Mucosa of rectum (tissue), 2 donors: ENCODE data around the gene ZNF32.
A peak's percentile ranks its signal among the peaks of the same experiment; 100 is the strongest.
"Not testable (repeated sequence)": the region's sequence is repeated elsewhere in the genome, so short reads cannot be mapped to it uniquely, and the experiment has no call there.

Experiments
- H3K27ac ChIP-seq, 2 donors: one replicate each; pipeline ENCODE4 v1.7.0; 2013; ENCODE audit warnings: inconsistent platforms in 2 of 2, low read depth in 2 of 2, low read length in 2 of 2
- H3K27me3 ChIP-seq, 2 donors: one replicate each; pipeline ENCODE4 v1.7.0; 2013; ENCODE audit warnings: low read length in 2 of 2; ENCODE audit not compliant: control insufficient read depth in 2 of 2, insufficient read depth in 2 of 2
- H3K36me3 ChIP-seq, 2 donors: one replicate each; pipeline ENCODE4 v1.7.0; 2013; ENCODE audit warnings: low read length in 2 of 2; ENCODE audit not compliant: control insufficient read depth in 2 of 2, insufficient read depth in 2 of 2
- H3K4me1 ChIP-seq, 2 donors: one replicate each; pipeline ENCODE4 v1.7.0; 2013; ENCODE audit warnings: low read length in 2 of 2, mild to moderate bottlenecking in 1 of 2; ENCODE audit not compliant: control insufficient read depth in 2 of 2, insufficient read depth in 2 of 2
- H3K4me3 ChIP-seq, 2 donors: one replicate each; pipeline ENCODE4 v1.7.0; 2013; ENCODE audit warnings: low read length in 2 of 2
- H3K9ac ChIP-seq, 2 donors: one replicate each; pipeline ENCODE4 v1.7.0; 2013; ENCODE audit warnings: low read length in 2 of 2, low read depth in 1 of 2, mild to moderate bottlenecking in 1 of 2
- H3K9me3 ChIP-seq, 2 donors: one replicate each; pipeline ENCODE4 v1.7.0; 2013; ENCODE audit warnings: low read length in 2 of 2; ENCODE audit not compliant: control insufficient read depth in 2 of 2
- donor health status: healthy.
- donor health status: Normal muscosa, but diverticular disease.

ZNF32 gene

DNA sequence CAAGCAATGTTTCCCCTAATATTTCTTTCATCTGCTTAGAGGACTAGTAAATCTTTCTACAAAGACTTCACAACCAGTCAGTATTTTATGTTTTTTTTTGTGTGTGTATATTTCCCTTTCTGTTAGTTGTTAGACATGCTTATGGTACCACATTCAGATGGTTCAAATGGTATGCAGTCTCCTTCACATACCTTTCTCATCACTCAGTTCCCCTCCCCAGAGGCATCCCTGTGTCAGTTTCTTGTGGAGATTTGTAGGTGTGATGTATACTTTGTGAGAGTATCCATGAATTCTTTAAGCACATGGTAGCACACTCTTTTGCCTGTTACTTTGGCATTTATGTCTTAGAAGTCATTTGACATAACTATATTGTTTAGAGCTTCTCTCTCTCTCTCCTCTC is 38.0 kb downstream of the ZNF32 start:
- no peak overlapping the region for H3K27ac ChIP-seq
- H3K27me3 ChIP-seq = no peaks in the 10 kb centered on the region
- H3K9me3 ChIP-seq = no peaks in the 10 kb centered on the region
- H3K4me3 ChIP-seq = no peak overlapping the region
- H3K4me1 ChIP-seq = peaks cover 0 to 7% of the 10 kb centered on the region in 2 donors
- H3K9ac ChIP-seq = no peak overlapping the region
- H3K36me3 ChIP-seq = peaks cover 4% of the 10 kb centered on the region in 2 donors

GRCh38 chr10:43607199-43607573 is 41.5 kb downstream of the ZNF32 start:
- Histone ChIP-seq H3K27me3 (peaks cover 0 to 2% of the 10 kb centered on the region in 2 donors), H3K4me3 (peak overlapping the region; percentile 65 to 81), H3K9me3 (no peaks in the 10 kb centered on the region), H3K36me3 (no peaks in the 10 kb centered on the region), H3K27ac (no peak overlapping the region), H3K9ac (peak overlapping the region in 1 of 2 donors; percentile 65), H3K4me1 (peaks cover 0 to 7% of the 10 kb centered on the region in 2 donors)

- no peaks in the 10 kb centered on the region for H3K9me3 ChIP-seq
- H3K36me3 ChIP-seq = no peaks in the 10 kb centered on the region
- peaks cover 0 to 7% of the 10 kb centered on the region in 2 donors for H3K4me1 ChIP-seq
- peak within 1 kb of the TSS; percentile 65 to 81 for H3K4me3 ChIP-seq
- H3K9ac ChIP-seq = peak within 1 kb of the TSS; percentile 65 to 75
- peaks cover 0 to 2% of the 10 kb centered on the region in 2 donors for H3K27me3 ChIP-seq
- H3K27ac ChIP-seq = no peak within 1 kb of the TSS
Measured at GRCh38 chr10:43606323-43607198, 42.1 kb downstream of the ZNF32 start, which contains the start of gene ZNF485. Gene ZNF485, plus strand, starts transcription at chr10:43606438. Its CDS starts 613 bp downstream, at chr10:43607051.

GRCh38 chr10:43605850-43606322 is 42.8 kb downstream of the ZNF32 start:
- H3K9ac ChIP-seq = no peak overlapping the region
- no peaks in the 10 kb centered on the region for H3K9me3 ChIP-seq
- peak overlapping the region; percentile 65 to 81 for H3K4me3 ChIP-seq
- no peaks in the 10 kb centered on the region for H3K36me3 ChIP-seq
- peaks cover 0 to 7% of the 10 kb centered on the region in 2 donors for H3K4me1 ChIP-seq
- H3K27ac ChIP-seq = no peak overlapping the region
- H3K27me3 ChIP-seq = peaks cover 0 to 2% of the 10 kb centered on the region in 2 donors

GRCh38 chr10:43601576-43601975 is 47.1 kb downstream of the ZNF32 start:
- not testable (repeated sequence) for H3K27ac ChIP-seq, H3K9ac ChIP-seq, H3K9me3 ChIP-seq, H3K4me3 ChIP-seq, H3K36me3 ChIP-seq, H3K27me3 ChIP-seq, H3K4me1 ChIP-seq

GRCh38 chr10:43599333-43599732 is 49.3 kb downstream of the ZNF32 start:
- H3K9ac ChIP-seq = no peak overlapping the region
- no peaks in the 10 kb centered on the region for H3K36me3 ChIP-seq
- peaks cover 0 to under 1% of the 10 kb centered on the region in 2 donors for H3K27me3 ChIP-seq
- no peaks in the 10 kb centered on the region for H3K9me3 ChIP-seq
- H3K27ac ChIP-seq = no peak overlapping the region
- peaks cover 3 to 7% of the 10 kb centered on the region in 2 donors for H3K4me1 ChIP-seq
- no peak overlapping the region for H3K4me3 ChIP-seq

GRCh38 chr10:43598446-43598845 is 50.2 kb downstream of the ZNF32 start:
- H3K9me3 ChIP-seq = no peaks in the 10 kb centered on the region
- peaks cover 3 to 7% of the 10 kb centered on the region in 2 donors for H3K4me1 ChIP-seq
- H3K27me3 ChIP-seq = no peaks in the 10 kb centered on the region
- no peak overlapping the region for H3K27ac ChIP-seq
- H3K4me3 ChIP-seq = no peak overlapping the region
- no peak overlapping the region for H3K9ac ChIP-seq
- no peaks in the 10 kb centered on the region for H3K36me3 ChIP-seq

DNA sequence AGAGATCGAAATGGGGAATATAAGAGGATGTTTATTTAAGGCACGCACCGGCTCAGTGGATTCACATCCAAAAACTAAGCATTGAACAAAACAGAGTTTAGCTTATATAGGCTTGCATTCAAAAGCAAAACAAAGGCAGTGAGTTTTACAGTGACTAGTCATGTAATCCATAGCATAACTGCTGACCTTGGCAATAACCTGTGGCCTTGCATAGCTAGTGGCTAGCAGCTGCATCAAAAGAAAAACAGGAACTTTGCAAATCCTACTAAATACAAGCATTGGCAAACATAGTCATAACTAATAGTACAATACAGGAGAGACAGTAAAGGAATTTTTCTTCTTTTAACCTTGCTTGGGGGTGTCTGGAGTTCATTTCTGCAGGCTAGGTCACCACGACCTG is 52.1 kb downstream of the ZNF32 start:
- no peaks in the 10 kb centered on the region for H3K36me3 ChIP-seq
- H3K4me1 ChIP-seq = peaks cover 3 to 7% of the 10 kb centered on the region in 2 donors
- H3K27ac ChIP-seq = no peak overlapping the region
- no peak overlapping the region for H3K9ac ChIP-seq
- no peak overlapping the region for H3K4me3 ChIP-seq
- peaks cover 0 to 2% of the 10 kb centered on the region in 2 donors for H3K9me3 ChIP-seq
- H3K27me3 ChIP-seq = no peaks in the 10 kb centered on the region

GRCh38 chr10:43595739-43596298 is 52.9 kb downstream of the ZNF32 start:
- peaks cover 3 to 7% of the 10 kb centered on the region in 2 donors for H3K4me1 ChIP-seq
- peaks cover 0 to 2% of the 10 kb centered on the region in 2 donors for H3K9me3 ChIP-seq
- no peak overlapping the region for H3K27ac ChIP-seq
- no peak overlapping the region for H3K4me3 ChIP-seq
- H3K9ac ChIP-seq = no peak overlapping the region
- H3K27me3 ChIP-seq = no peaks in the 10 kb centered on the region
- H3K36me3 ChIP-seq = no peaks in the 10 kb centered on the region

GRCh38 chr10:43594944-43595589 is 53.6 kb downstream of the ZNF32 start:
- Histone ChIP-seq H3K9ac (peak overlapping the region in 1 of 2 donors; percentile 4), H3K4me1 (peaks cover 3 to 7% of the 10 kb centered on the region in 2 donors), H3K27ac (no peak overlapping the region), H3K4me3 (peak overlapping the region; percentile 49 to 66), H3K9me3 (peaks cover 0 to 2% of the 10 kb centered on the region in 2 donors), H3K36me3 (no peaks in the 10 kb centered on the region), H3K27me3 (no peaks in the 10 kb centered on the region)
